HG02642 (cell line): ENCODE measurements around the gene CREB3.

Experiments used
- ATAC-seq: cut with Tn5 transposase; IDR thresholded peaks from one replicate; pipeline ENCODE4 v1.9.1; 2021; ENCODE audit warnings: mild to moderate bottlenecking; ENCODE audit not compliant: unreplicated experiment, poor library complexity

The CREB3 gene, protein sequence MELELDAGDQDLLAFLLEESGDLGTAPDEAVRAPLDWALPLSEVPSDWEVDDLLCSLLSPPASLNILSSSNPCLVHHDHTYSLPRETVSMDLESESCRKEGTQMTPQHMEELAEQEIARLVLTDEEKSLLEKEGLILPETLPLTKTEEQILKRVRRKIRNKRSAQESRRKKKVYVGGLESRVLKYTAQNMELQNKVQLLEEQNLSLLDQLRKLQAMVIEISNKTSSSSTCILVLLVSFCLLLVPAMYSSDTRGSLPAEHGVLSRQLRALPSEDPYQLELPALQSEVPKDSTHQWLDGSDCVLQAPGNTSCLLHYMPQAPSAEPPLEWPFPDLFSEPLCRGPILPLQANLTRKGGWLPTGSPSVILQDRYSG

DNA sequence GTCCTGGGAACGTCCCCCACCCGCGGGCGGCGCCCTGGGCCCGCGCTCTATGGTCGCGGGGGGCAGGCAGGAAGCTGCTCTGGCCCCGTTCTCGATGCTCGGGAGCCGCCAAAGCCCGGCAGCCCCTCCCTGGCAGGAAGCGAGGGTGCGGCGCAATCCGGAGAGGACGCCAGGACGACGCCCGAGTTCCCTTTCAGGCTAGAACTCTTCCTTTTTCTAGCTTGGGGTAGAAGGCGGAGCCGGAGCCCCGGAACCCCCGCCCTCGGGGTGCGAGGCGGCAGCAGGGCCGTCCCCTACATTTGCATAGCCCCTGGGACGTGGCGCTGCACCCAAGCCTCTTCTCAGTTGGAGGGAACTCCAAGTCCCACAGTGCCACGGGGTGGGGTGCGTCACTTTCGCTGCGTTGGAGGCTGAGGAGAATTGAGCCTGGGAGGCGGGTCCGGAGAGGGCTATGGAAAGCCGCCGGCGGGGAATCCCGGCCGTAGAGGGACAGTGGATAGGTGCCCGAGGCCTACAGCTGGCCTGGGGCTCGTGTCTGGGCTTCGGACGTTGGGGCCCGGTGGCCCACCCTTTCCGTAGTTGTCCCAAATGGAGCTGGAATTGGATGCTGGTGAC lies at the start of gene CREB3, which contains the start of gene TLN1:
TSS of gene CREB3 (plus strand) at position 482 of the 615 bp plus-strand sequence. CDS start at position 589, 107 bp downstream.
TSS of gene TLN1 (minus strand) at position 11 of the 615 bp plus-strand sequence. CDS start 6,501 bp downstream, outside the sequence.
- peak; percentile 82 for ATAC-seq

- ATAC-seq = no peak
These were observed 49.1 kb upstream of the CREB3 start for GRCh38 chr9:35683323-35683722.

DNA sequence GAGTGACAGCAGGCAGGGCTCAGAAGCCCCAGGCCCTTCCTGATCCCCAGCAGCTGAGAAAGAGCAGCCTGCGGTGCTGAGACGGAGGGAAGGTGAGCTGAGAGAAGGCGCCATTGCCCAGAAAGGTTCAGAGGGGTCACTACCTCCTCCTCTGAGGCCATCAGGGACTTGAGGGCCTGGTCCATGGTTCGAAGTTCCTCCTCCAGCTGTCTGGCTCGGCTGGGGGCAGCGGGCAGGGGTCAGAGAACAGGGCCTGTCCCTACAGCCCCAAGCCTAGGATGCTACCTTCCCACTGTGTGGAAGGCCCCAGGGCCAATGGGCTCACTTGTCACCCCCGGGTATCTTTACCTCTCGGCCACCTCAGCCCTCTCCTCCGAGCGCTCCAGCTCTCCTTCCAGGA lies 47.5 kb upstream of the CREB3 start:
- ATAC-seq = no peak

GRCh38 chr9:35685506-35685905 lies 47.0 kb upstream of the CREB3 start:
- no peak for ATAC-seq

DNA sequence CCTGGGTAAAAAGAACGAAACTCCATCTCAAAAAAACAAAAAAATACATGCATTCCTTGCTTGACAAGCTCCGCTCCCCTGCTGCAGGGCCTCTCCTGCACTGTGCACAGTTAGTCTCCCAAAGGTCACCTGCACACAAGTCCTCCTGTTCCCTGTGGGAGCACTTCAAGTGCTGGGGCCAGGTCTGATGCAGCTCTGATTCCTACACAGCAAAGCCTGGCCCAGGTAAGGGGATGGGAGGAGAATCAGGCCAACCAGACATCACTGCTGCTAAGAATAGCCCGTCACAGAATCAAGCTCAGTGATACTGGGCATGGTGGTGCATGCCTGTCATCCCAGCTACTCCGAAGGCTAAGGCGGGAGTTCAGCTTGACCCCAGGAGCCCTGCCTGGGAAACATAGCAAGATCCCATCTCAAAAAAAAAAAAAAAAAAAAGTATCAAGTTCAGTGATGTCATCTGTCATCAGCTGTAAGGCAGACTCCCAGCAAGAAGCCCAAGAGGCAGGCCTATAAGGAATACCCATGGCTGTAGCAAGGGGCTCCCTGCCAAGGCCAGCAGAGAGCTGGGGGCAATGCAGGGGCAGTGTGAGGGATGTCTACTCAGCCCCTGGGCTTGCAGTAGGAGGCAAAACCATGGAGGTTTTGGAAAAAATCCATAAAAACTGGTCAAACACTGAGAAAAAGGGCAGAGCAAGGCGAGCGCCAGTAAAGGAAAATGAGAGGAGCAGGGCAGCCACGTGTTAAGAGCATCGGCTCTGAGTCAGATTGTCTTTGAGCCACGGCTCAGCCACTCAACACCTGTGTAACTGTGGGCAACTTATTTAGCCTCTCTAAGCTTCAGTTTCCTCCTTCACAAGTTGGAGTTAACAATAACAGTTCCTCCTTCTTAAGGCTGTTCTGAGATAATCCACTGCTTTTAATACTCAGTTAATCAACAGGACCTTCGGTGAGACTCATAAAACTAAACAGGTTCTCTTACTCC lies 46.0 kb upstream of the CREB3 start:
- ATAC-seq = no peak

- ATAC-seq = no peak
These were observed 45.2 kb upstream of the CREB3 start for GRCh38 chr9:35687306-35687705.

GRCh38 chr9:35687972-35688557 lies 44.4 kb upstream of the CREB3 start:
- no peak for ATAC-seq

DNA sequence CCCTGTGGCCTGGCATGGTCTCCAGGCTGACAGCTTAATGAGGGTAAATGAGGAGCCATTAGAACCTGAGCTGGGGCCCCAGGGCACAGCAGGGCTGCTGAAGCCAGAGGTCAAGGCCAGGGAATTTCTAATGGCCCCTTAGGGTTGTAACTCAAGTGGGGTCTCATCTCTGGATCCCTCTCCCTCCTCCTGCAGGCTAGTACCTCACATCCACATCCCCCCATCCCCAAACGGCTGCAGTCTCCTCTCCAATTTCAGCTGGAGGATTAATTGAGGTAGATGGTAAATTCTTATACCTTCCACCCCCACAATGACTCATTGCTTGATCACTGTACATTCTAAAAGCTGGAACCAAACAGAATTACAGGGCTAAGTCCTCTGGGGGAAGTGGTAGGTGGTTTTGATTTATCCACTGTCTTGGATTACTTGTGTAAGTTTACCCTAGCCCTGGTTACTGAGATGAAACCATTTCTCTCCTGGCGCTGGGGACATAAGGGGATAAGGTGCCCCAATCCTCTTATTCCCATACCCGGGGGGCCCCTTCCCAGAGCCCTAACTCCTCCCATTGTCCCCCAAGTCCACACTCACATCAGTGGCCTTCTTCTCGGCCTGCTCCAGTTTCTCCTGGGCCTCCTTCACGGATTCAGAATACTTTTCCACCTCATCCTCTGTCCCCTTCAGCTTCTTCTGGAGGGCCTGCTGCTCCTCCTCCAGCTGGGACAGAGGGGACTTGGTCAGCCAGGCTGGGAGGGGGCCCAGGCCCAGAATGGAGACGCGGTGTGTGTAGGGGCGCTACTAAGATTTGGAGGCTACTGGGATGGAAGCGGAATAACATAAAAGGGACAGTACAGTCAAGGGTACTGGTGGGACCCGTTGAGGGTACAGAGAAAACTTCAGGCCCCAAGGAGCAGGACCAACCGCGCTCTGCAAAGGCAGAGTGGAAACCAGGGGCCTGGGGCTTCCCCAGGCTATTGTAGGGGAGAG lies 43.6 kb upstream of the CREB3 start:
- ATAC-seq = no peak

DNA sequence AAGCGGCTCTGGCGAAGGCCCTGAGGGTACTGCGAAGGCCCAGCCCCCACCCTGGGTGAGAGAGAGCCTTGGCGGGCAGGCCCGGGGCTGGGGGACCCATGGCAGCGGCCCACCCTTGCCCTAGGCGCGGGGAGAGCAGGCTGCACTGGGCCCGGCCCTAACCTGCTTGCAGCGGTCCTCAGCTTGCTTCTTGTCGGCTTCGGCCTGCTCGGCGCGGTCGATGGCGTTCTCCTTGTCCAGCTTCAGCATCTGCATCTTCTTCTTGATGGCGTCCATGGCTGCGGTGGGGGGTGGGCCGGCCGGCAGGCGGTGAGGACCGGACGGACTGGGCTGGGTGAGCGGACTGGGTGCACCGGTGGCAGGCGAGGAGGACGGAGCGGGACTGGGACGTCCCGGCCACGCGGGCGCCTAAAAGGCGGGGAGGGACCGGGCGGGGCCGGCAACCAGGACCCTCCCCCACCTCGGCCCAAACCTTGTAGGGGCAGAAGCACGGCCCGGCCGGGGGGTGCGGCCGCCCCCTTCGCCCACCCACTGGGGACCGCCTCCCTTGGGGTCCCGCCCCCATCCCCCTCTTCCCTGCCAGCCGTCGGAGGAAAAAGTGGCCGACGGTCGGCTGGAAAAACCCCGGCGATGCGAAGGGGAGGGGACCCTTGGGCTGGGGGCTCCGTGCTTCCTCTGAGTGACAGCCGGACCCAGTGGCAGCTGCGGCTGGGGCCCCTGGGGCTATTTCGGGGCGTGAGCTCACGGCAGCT lies 42.7 kb upstream of the CREB3 start, which contains the start of gene TPM2:
TSS of gene TPM2 (minus strand) at position 384 of the 752 bp plus-strand sequence. CDS start at position 276, 108 bp downstream.
- no peak for ATAC-seq

DNA sequence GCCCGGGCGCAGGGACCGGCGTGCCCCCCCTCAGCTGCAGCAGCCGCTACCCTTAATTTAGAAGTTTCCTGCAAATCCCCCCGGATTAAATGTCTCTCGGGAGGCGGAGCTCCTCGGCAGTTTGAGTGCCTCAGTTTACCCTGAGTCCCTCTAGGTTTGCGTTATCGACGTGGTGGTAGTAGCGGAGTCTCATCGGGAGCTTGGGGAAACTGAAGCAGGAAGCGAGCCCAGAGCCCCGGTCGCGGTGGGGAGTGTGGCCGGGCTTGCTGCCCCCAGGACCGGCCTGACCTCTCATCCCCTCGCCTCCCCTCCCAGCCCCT lies 42.2 kb upstream of the CREB3 start:
- no peak for ATAC-seq

- no peak for ATAC-seq
These were observed 41.7 kb upstream of the CREB3 start for GRCh38 chr9:35690614-35691333.

- ATAC-seq = no peak
These were observed 41.2 kb upstream of the CREB3 start for GRCh38 chr9:35691334-35691650.

DNA sequence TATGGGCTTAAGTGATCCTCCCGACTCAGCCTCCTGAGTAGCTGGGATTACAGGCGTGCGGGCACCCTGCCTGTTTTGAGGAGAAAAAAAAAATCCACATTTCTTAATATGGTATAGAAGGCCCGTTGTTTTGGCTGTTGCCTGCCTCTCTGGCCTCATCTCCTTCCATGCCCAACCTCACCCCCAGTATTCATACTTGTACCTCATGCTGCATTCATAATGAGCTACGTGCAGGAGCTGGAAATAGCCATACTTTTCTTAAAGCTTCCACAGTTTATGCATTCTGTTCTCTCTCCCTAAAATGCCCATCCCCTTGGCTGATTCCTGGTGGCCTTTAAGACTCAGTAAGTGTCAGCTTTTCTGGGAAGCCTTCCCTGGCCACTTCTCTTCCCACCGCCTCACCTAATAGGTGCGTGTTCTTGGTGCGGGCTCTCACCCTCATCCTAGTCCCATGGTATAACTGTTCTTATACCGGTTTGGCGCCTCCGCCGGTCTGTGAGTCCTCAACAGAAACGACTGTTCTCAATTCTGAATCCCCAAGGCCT lies 40.6 kb upstream of the CREB3 start:
- ATAC-seq = no peak

DNA sequence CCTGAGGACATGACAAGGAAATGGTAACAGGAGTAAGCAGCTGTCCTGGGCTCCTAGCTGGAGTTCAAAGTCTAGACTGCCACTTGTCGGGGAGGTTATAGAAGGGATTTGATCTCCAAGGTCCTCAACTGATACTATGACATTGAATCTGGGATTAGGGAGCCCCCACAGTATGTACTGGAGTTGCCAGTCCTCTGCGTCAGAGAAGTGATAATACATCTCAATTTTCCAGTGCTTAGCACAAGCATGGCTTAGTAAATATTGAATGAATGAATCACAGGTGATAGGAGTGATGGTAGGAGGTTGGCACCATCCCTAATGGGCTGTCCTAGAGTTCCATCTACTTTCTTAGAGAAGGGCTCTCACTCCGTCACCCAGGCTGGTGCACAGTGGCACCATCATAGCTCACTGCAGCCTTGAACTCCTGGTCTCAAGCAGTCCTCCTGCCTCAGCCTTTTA lies 36.5 kb upstream of the CREB3 start:
- ATAC-seq = no peak

- peak; percentile 78 for ATAC-seq
These were observed 35.8 kb upstream of the CREB3 start for GRCh38 chr9:35696520-35697215.

GRCh38 chr9:35697486-35697885 lies 35.0 kb upstream of the CREB3 start:
- no peak for ATAC-seq

GRCh38 chr9:35698231-35698630 lies 34.2 kb upstream of the CREB3 start:
- no peak for ATAC-seq
